HG03571 (cell line): ENCODE data around the gene RRP12.
"Not testable (repeated sequence)": the region's sequence is repeated elsewhere in the genome, so short reads cannot be mapped to it uniquely, and the experiment has no call there.

ENCODE experiments used
- ATAC-seq: cut with Tn5 transposase; IDR thresholded peaks from one replicate; pipeline ENCODE4 v1.9.1; 2021; ENCODE audit not compliant: unreplicated experiment

RRP12 gene

DNA sequence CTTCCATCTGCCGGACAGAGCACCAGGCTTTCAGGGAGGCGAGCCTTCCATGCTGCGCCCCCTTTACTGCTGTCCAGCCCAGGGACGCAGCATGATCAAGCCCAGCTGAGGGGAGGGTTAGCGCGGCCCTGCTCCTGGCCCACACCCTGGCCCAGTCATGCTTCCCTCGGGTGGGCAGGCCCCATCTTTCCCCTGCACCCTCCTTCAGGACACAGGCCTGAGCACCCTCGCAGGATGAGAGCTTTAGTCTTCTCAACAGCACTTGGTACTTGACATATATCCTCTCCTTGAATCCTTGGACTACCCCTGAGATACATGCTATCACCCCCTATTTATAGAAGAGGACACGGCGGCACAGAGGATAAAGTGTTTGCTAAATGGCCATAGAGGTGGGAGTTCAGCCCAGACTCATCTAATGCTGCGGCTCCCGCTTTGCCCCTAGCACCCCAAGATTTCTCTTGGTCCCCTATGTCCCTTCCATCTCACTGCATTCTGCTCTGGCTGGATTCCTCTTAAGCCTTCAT is 34.0 kb downstream of the RRP12 start:
- ATAC-seq: no peak

DNA sequence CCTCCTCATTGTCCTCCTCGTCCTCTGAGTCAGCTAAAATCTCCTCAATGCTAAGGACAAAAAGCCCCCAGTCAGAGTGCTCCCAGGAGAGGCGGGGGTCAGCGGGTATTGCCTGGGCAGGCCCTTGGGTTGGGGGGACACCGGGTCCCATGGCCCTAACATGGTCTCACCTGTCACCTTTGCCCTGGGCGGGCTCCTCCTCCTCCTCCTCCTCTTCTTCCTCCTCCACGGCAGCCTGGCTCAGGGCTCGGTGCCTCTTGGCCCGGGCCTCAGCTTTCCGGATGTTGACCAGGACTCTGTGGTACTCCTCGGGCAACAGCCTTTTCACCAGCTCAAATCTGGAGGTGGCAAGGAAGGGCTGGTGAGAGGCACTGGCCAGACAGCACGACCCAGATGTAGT is 34.6 kb downstream of the RRP12 start:
- ATAC-seq: no peak

DNA sequence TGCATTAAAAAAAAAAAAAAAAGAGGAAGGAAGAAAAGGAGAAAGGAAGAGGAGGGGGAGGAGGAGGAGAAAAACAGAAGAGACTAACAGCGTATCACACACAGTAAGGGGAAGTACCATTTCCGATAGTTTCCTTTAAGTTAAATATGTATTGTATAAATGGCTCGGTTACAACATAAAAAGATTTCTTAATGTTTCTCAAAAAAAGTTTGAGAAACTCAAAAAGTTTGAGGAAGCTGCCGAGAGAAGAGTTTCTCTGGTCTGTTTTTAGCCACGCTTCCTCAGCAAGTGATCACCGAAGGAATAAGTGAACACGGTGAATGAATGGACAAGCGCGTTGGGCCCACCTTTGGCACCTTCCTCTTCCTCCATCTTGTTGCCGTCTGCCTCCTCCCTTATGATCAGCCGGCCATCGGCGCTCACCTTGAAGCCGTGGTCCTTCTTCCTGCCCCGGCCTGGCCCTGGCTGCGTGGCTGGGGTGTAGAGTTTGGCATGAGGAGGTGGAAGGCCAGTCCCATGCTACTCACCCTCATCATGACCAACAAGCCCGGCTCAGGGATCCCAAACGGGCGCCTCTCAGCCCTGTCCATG is 35.3 kb downstream of the RRP12 start:
- ATAC-seq: no peak

DNA sequence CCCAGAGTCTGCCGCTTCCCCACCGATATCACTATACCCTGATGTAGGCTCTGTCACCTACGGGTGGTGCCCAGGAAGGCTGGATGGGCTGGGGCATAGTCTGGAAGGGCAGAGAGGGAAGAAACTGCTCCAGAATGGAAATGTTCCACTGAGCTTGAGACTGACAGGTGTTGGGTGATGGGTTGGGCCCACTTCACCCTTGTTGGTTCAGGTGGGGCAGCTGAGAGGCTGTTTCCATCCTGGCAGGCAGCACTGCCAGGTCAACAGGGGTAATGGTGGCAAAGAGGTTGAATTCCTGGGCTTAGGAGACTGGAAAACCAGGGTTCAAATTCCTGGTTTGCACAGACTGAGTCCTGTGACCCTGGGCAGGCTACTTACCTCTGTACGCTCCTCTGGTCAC is 38.1 kb downstream of the RRP12 start:
- no peak for ATAC-seq

DNA sequence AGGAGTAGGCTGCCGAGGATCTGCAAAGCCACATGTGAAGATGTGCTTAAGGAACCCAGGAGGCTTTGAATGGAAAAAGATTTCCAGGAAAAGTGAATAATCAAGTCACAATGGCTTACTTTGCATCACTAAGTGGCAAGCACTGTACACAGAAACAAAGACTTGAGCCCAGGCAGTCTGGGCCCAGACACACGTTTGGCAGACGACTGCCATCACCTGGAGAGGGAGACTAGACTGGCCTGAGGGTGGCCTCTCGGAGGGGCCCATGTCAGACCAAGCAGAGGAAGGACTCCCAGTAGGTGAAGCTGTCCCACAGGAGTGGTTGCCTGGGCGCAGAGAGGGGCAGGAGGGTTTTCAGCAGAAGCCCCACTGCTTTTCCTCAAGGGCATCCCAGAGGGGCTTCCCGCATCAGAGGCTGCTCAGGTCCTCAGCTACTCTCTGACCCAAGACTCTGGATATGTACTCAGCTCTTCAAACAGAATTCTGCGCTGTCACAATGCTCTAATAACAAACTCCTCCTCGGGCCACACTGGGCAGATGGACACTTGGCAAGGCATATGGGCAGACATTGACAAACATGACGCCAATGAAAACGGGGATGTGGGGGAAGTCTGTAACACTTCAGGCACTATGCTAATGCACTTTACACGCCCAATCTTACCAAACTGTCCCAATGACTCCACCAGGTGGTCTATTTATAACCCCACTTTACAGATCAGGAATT is 38.7 kb downstream of the RRP12 start:
- ATAC-seq: no peak

GRCh38 chr10:97361537-97361901 is 39.6 kb downstream of the RRP12 start:
- ATAC-seq: no peak

GRCh38 chr10:97360705-97361536 is 40.2 kb downstream of the RRP12 start:
- ATAC-seq: no peak

GRCh38 chr10:97358781-97359180 is 42.4 kb downstream of the RRP12 start:
- ATAC-seq: no peak

DNA sequence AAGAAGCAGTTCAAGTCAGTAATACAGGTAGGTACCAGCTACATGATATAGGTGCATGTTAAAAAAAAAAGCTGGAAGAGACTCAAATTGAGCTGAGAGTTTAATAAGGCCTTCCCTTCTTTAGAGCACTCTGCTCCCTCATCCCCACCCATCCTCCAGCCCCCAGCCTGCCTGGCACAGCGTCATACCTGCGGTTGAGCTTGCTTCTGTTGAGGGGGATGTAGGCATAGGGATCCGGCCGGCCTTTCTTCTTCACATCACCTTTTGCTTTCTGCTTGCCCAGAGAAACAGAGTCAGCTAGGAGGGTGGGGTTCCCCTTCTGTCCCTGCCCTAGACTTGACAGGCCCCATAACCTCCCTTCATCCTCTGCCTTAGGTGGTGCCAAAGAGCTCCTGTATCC is 42.8 kb downstream of the RRP12 start:
- ATAC-seq: no peak

DNA sequence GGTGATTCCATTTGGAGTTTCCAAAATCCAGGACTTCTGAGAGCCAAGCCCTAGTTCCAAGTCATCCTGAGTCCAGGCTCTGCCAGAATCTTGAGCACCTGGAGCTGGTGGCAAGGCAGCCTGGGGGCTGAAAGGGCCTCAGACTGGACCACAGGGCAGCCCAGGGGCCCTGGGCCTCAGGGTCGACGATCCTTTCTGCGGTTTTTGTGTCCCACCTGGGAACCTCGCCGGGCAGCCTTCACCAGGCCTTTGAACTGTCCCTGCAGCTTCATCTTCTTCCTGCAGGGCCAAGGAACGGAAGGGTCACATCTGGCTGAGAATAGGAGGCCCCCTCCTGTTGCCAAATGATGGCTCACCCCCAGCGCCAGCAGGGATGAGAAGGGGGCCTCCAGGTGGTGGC is 44.2 kb downstream of the RRP12 start:
- ATAC-seq: no peak

GRCh38 chr10:97356318-97356914 is 44.7 kb downstream of the RRP12 start:
- no peak for ATAC-seq

GRCh38 chr10:97355571-97355975 is 45.6 kb downstream of the RRP12 start:
- no peak for ATAC-seq

DNA sequence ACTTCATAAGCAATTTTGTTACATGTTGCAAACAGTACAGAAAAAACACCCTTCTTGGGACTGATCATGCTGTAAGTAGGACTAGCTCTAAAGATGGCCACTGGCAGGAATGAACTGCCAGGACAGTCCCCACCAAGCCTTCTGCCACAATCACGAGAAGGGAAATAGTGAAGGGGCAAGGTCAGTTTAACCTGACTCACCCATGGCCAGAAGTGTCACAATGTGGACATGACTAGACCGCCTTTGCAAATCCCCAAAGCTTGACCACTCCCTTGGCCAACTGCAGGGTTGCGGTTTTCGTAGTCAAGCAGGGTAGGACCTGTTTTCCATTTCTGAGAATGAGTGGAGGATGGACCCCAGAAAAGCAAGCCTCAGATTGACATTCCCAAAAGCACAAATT is 47.2 kb downstream of the RRP12 start:
- no peak for ATAC-seq

- no peak for ATAC-seq
Measured at GRCh38 chr10:97349752-97350513, 51.2 kb downstream of the RRP12 start.

GRCh38 chr10:97347317-97347716 is 53.8 kb downstream of the RRP12 start:
- ATAC-seq: no peak

- ATAC-seq: not testable (repeated sequence)
Measured at GRCh38 chr10:97343664-97344063, 57.5 kb downstream of the RRP12 start.

DNA sequence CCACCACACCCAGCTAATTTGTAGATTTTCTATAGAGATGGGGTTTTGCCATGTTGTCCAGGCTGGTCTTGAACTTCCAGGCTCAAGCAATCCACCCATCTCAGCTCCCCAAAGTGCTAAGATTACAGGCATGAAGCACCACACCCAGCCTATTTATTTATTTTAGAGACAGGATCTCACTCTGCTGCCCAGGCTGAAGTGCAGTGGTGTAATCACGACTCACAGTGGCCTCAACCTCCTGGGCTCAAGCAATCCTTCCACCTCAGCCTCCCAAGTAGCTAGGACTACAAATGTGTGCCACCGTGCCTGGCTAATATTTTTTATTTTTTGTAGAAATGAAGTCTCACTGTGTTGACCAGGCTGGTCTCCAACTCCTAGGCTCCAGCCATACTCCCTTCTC is 59.7 kb downstream of the RRP12 start:
- ATAC-seq: no peak

DNA sequence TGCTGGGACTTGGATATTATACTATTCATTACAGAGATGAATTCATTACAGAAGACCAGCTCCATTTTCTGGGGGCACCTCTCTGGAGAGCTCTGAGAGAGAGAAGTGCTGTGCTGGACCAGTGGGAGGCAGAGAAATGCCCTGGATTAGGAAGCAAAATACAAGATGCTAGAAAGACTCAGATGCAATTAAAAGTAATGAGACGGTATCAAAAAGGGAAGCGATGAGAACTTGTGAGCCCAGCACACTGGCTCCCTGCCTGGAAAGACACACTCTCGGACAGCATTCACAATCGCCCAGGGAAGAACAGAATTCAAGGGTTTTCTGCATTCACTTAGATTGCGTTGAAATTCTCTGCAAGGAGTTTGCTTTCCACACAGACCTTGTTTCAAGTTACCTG is 63.1 kb downstream of the RRP12 start:
- no peak for ATAC-seq

GRCh38 chr10:97336942-97337831 is 64.0 kb downstream of the RRP12 start:
- ATAC-seq: no peak

DNA sequence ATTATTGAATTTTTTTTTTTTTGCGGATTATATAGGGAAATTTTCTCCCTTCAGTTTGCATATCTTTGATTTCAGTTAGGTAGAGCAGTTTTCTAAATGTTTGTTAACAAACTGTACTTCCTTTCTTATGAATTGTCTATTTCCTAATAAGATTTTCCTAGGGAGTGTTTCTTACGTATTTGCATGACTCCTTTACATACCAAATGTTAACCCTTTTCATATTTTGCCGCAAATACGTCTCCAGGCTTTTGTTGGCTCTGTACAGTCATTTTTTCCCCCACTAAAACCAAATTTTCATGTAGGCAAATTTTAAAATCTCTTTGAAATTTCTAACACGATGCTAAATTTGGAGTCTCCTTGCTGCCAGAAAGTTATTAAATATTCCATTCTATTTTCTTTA is 64.7 kb downstream of the RRP12 start:
- ATAC-seq: no peak
